Hepatocyte (in vitro differentiated cells): Measurements from ENCODE around the gene SLX4IP. TPM values are rescaled to one million over a fixed set of nuclear protein-coding genes. Genes with fewer than 3 reads are reported as not detected.
"Not testable (repeated sequence)": the region's sequence is repeated elsewhere in the genome, so short reads cannot be mapped to it uniquely, and the experiment has no call there.

Source experiments
- DNase-seq: peaks from one replicate; pipeline ENCODE4 v3.0.0-alpha.2; 2016; ENCODE audit warnings: low spot score
- H2AFZ ChIP-seq: fragments of 200-600 bp; sonication (generic); 2 replicates; pipeline ENCODE4 v1.6.0; 2016; ENCODE audit warnings: antibody characterized with exemption, mild to moderate bottlenecking
- H3K27ac ChIP-seq: fragments of 200-600 bp; sonication (generic); 2 replicates; pipeline ENCODE4 v1.5.1; 2016; ENCODE audit warnings: mild to moderate bottlenecking
- H3K27me3 ChIP-seq: fragments of 200-600 bp; sonication (generic); 2 replicates; pipeline ENCODE4 v1.6.1; 2016
- H3K36me3 ChIP-seq: fragments of 200-600 bp; sonication (generic); replicated peaks from 2 replicates; pipeline ENCODE4 v1.5.1; 2016; ENCODE audit warnings: low read depth; ENCODE audit not compliant: insufficient read depth
- H3K4me1 ChIP-seq: fragments of 200-600 bp; sonication (generic); 2 replicates; pipeline ENCODE4 v1.5.1; 2016; ENCODE audit warnings: mild to moderate bottlenecking, moderate library complexity; ENCODE audit not compliant: insufficient read depth
- H3K4me2 ChIP-seq: fragments of 200-600 bp; sonication (generic); 2 replicates; pipeline ENCODE4 v1.6.0; 2016
- H3K4me3 ChIP-seq: fragments of 200-600 bp; sonication (generic); 2 replicates; pipeline ENCODE4 v1.5.1; 2016; ENCODE audit warnings: mild to moderate bottlenecking
- H3K79me2 ChIP-seq: fragments of 200-600 bp; sonication (generic); 2 replicates; pipeline ENCODE4 v1.6.0; 2017; ENCODE audit warnings: mild to moderate bottlenecking
- H3K9me2 ChIP-seq: fragments of 200-600 bp; sonication (generic); replicated peaks from 2 replicates; pipeline ENCODE4 v1.6.0; 2017; ENCODE audit warnings: mild to moderate bottlenecking; ENCODE audit not compliant: insufficient read depth
- H3K9me3 ChIP-seq: fragments of 200-600 bp; sonication (generic); 2 replicates; pipeline ENCODE4 v1.5.1; 2016; ENCODE audit warnings: low read depth, mild to moderate bottlenecking
- H4K20me1 ChIP-seq: fragments of 200-600 bp; sonication (generic); 2 replicates; pipeline ENCODE4 v1.6.0; 2016; ENCODE audit warnings: mild to moderate bottlenecking; ENCODE audit not compliant: insufficient read depth, poor library complexity, severe bottlenecking
- EZH2 ChIP-seq: fragments of 200-600 bp; sonication (generic); IDR thresholded peaks from 2 replicates; pipeline ENCODE4 v1.6.1; 2016; ENCODE audit warnings: antibody characterized with exemption, mild to moderate bottlenecking, borderline replicate concordance
- EZH2phosphoT487 ChIP-seq: fragments of 200-600 bp; sonication (generic); IDR thresholded peaks from one replicate; pipeline ENCODE4 v1.6.1; 2018; ENCODE audit warnings: antibody characterized with exemption, mild to moderate bottlenecking, low read depth, moderate library complexity; ENCODE audit not compliant: unreplicated experiment, severe bottlenecking
- WGBS: methylation state at CpG from one replicate; pipeline ENCODE4 v1.1.6; 2016; ENCODE audit warnings: low lambda C conversion rate; ENCODE audit errors: missing lambda C conversion rate; 5-methylcytosine and 5-hydroxymethylcytosine counted together
- polyA plus RNA-seq: library from polyadenylated mRNA; unstranded; fragments of >200 nt; fragmentation: Nextera tagmentation; extraction: Ambion mirVana; gene quantifications from 2 replicates; pipeline ENCODE4 v1.2.1, GENCODE V29; 2016
- total RNA-seq: library from RNA; depleted of rRNA; stranded (reverse); fragments of >200 nt; gene quantifications from 2 replicates; pipeline ENCODE4 v1.2.3, GENCODE V29; 2014
- TF ChIP-seq, protein P1 (sequence below): fragments of 200-600 bp; sonication (generic); IDR thresholded peaks from 2 replicates; pipeline ENCODE4 v1.5.1; 2016; ENCODE audit warnings: antibody characterized with exemption, mild to moderate bottlenecking; ENCODE audit not compliant: poor library complexity

The SLX4IP gene
- total and polyA plus RNA-seq, 2 experiments from 2014 or later = 2.9 to 5.7 TPM

DNA sequence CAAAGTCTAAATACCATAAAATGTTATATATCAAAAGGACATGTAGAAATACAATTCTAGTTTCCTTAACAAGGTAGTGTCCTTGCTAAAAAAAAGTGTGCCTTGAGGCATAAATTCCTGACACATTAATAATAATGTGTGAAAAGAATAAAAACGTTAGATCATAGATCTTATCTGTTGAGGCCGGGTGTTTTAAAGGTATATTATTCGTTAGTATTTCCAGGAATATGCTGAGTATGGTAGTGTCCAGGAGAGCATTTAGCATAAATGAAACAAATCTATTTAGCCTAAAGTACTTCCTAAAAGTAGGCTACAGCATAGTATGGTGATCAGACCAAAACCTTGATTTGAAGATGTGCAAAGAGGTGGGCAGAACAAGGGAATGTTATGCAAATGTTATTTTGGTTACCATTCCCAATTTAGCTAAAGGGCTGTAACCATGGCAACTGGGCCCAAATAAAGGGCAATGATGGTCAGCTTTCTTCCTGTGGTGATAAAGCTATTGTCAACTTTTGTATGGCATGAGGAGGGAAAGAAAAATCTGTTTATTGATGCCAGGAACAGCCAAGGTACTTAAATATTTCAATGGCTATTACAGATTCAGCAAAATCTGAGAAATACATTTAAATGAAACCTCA is 20.0 kb upstream of the SLX4IP start:
- Histone ChIP-seq H3K36me3 (no peaks in the 10 kb centered on the region), H3K27me3 (no peaks in the 10 kb centered on the region), H2AFZ (no peak overlapping the region), H3K4me2 (no peak overlapping the region), H3K9me3 (no peaks in the 10 kb centered on the region), H3K4me1 (no peaks in the 10 kb centered on the region), H4K20me1 (no peaks in the 10 kb centered on the region), H3K79me2 (peaks cover 7% of the 10 kb centered on the region), H3K27ac (no peak overlapping the region), H3K9me2 (no peaks in the 10 kb centered on the region), H3K4me3 (no peak overlapping the region)
- WGBS = 50% methylated on average over 3 of the region's 3 CpGs
- TF ChIP-seq EZH2phosphoT487 (no peak), EZH2 (no peak)
- TF ChIP-seq, protein P1, sequence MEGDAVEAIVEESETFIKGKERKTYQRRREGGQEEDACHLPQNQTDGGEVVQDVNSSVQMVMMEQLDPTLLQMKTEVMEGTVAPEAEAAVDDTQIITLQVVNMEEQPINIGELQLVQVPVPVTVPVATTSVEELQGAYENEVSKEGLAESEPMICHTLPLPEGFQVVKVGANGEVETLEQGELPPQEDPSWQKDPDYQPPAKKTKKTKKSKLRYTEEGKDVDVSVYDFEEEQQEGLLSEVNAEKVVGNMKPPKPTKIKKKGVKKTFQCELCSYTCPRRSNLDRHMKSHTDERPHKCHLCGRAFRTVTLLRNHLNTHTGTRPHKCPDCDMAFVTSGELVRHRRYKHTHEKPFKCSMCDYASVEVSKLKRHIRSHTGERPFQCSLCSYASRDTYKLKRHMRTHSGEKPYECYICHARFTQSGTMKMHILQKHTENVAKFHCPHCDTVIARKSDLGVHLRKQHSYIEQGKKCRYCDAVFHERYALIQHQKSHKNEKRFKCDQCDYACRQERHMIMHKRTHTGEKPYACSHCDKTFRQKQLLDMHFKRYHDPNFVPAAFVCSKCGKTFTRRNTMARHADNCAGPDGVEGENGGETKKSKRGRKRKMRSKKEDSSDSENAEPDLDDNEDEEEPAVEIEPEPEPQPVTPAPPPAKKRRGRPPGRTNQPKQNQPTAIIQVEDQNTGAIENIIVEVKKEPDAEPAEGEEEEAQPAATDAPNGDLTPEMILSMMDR = no peak
- no peak for DNase-seq

- H3K36me3 ChIP-seq, DNase-seq, H3K9me2 ChIP-seq, H3K27ac ChIP-seq, H3K27me3 ChIP-seq, H4K20me1 ChIP-seq, H3K4me2 ChIP-seq, H3K9me3 ChIP-seq, H2AFZ ChIP-seq, H3K4me1 ChIP-seq, H3K4me3 ChIP-seq: not testable (repeated sequence)
- H3K79me2 ChIP-seq = peaks cover 16% of the 10 kb centered on the region
- WGBS = 100% methylated on average over 2 of the region's 2 CpGs
These were observed 17.9 kb upstream of the SLX4IP start for GRCh38 chr20:10417218-10417617.

GRCh38 chr20:10419550-10420133 is 15.5 kb upstream of the SLX4IP start:
- H2AFZ ChIP-seq = no peak overlapping the region
- H3K4me3 ChIP-seq = no peak overlapping the region
- TF ChIP-seq EZH2phosphoT487 (no peak), EZH2 (no peak)
- TF ChIP-seq, protein P1 = no peak
- no peaks in the 10 kb centered on the region for H3K27me3 ChIP-seq
- H3K9me3 ChIP-seq = no peaks in the 10 kb centered on the region
- H4K20me1 ChIP-seq = no peaks in the 10 kb centered on the region
- no peaks in the 10 kb centered on the region for H3K4me1 ChIP-seq
- no peaks in the 10 kb centered on the region for H3K36me3 ChIP-seq
- H3K9me2 ChIP-seq = no peaks in the 10 kb centered on the region
- WGBS = 90% methylated on average over 5 of the region's 5 CpGs
- no peak for DNase-seq
- H3K79me2 ChIP-seq = peaks cover 38% of the 10 kb centered on the region
- no peak overlapping the region for H3K4me2 ChIP-seq
- no peak overlapping the region for H3K27ac ChIP-seq

DNA sequence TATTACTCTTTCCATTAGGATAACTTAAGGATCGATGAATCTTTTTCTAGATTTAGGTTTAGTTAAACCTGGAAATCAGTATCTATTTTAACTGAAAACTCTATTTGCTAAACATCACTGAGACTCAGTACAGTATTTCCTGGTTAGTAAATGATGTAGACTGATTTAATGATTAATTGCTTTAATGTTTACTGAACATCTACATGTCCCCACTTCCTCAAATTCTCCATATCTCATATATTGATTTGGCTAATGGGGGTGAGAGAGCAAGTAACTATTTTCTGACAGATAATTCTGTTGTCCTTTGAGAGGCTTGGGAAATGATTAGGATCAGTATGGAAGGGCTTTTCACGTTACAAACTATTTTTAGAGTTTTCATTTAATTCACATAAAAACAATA is 11.4 kb upstream of the SLX4IP start:
- H3K4me1 ChIP-seq = no peaks in the 10 kb centered on the region
- peaks cover 64% of the 10 kb centered on the region for H3K79me2 ChIP-seq
- H3K9me3 ChIP-seq = no peaks in the 10 kb centered on the region
- H3K4me3 ChIP-seq = no peak overlapping the region
- H3K36me3 ChIP-seq = no peaks in the 10 kb centered on the region
- no peak for TF ChIP-seq EZH2
- TF ChIP-seq, protein P1 = no peak
- no peak for TF ChIP-seq EZH2phosphoT487
- H3K4me2 ChIP-seq = no peak overlapping the region
- DNase-seq = no peak
- H4K20me1 ChIP-seq = peaks cover 5% of the 10 kb centered on the region
- H3K9me2 ChIP-seq = no peaks in the 10 kb centered on the region
- H2AFZ ChIP-seq = no peak overlapping the region
- no peaks in the 10 kb centered on the region for H3K27me3 ChIP-seq
- no peak overlapping the region for H3K27ac ChIP-seq
- 77% methylated on average over 2 of the region's 2 CpGs for WGBS
